HepG2 (cell line): ENCODE measurements around the gene PARD3. TPM values are rescaled to one million over a fixed set of nuclear protein-coding genes. Genes with fewer than 3 reads are reported as not detected.

Experiments
- ETV5 ChIP-seq: IDR thresholded peaks from 2 replicates; pipeline ENCODE4 v1.6.1; 2018; ENCODE audit warnings: missing biosample characterization, missing genetic modification reagents, inconsistent platforms, borderline replicate concordance
- FIP1L1 ChIP-seq: fragments of 200-400 bp; formaldehyde crosslinking; IDR thresholded peaks from 2 replicates; pipeline ENCODE4 v1.6.1; 2018; ENCODE audit warnings: low read depth, mild to moderate bottlenecking, low read length, moderate library complexity, borderline replicate concordance; ENCODE audit not compliant: insufficient read depth
- LCORL ChIP-seq, 2 experiments: fragments of 450-650 bp in 1 of 2; sonication (generic) in 1 of 2; formaldehyde crosslinking in 1 of 2; IDR thresholded peaks; 2 replicates each; pipeline versions ENCODE4 v1.5.0 to v1.6.1; 2017 to 2020; ENCODE audit warnings: antibody characterized with exemption in 1 of 2, missing genetic modification reagents in 1 of 2
- NBN ChIP-seq: fragments of 450-650 bp; conservative IDR thresholded peaks from 2 replicates; pipeline ENCODE4 v1.6.1; 2017
- NONO ChIP-seq, 2 experiments: fragments of 450-650 bp in 1 of 2; sonication (generic) in 1 of 2; formaldehyde crosslinking in 1 of 2; IDR thresholded peaks in 1 of 2; conservative IDR thresholded peaks in 1 of 2; 2 replicates each; pipeline versions ENCODE4 v1.6.1 to v1.8.0; 2017 to 2022; ENCODE audit warnings: mild to moderate bottlenecking in 1 of 2, missing genetic modification reagents in 1 of 2, moderate library complexity in 1 of 2
- NR2F2 ChIP-seq: IDR thresholded peaks from 2 replicates; pipeline ENCODE4 v1.6.1; 2012; ENCODE audit warnings: low read depth, inconsistent platforms, borderline replicate concordance
- PAXIP1 ChIP-seq: sonication (generic); formaldehyde crosslinking; conservative IDR thresholded peaks from 2 replicates; pipeline ENCODE4 v1.4.0; 2020; ENCODE audit warnings: mild to moderate bottlenecking, missing genetic modification reagents, moderate library complexity
- TBX3 ChIP-seq: fragments of 450-650 bp; IDR thresholded peaks from 2 replicates; pipeline ENCODE4 v1.6.1; 2017; ENCODE audit warnings: antibody characterized with exemption, mild to moderate bottlenecking, inconsistent platforms, borderline replicate concordance
- ZBTB33 ChIP-seq: sonication (generic); formaldehyde crosslinking; IDR thresholded peaks from 2 replicates; pipeline ENCODE4 v1.4.0; 2020; ENCODE audit warnings: missing genetic modification reagents
- ZFP91 ChIP-seq: sonication (generic); formaldehyde crosslinking; IDR thresholded peaks from 2 replicates; pipeline ENCODE4 v1.9.0; 2022; ENCODE audit warnings: missing genetic modification reagents, mild to moderate bottlenecking, borderline replicate concordance
- ZNF275 ChIP-seq: sonication (generic); formaldehyde crosslinking; IDR thresholded peaks from 2 replicates; pipeline ENCODE4 v1.8.0; 2022; ENCODE audit warnings: missing genetic modification reagents, mild to moderate bottlenecking, inconsistent platforms, borderline replicate concordance
- ZNF30 ChIP-seq: sonication (generic); formaldehyde crosslinking; IDR thresholded peaks from 2 replicates; pipeline ENCODE4 v1.5.0; 2020; ENCODE audit warnings: mild to moderate bottlenecking, missing genetic modification reagents
- ZNF598 ChIP-seq: sonication (generic); formaldehyde crosslinking; IDR thresholded peaks from 2 replicates; pipeline ENCODE4 v1.5.1; 2020; ENCODE audit warnings: mild to moderate bottlenecking, missing genetic modification reagents, borderline replicate concordance
- ZNF629 ChIP-seq: sonication (generic); formaldehyde crosslinking; conservative IDR thresholded peaks from 2 replicates; pipeline ENCODE4 v1.5.0; 2020; ENCODE audit warnings: missing genetic modification reagents
- ZNF770 ChIP-seq: sonication (generic); formaldehyde crosslinking; IDR thresholded peaks from 2 replicates; pipeline ENCODE4 v1.5.0; 2020; ENCODE audit warnings: mild to moderate bottlenecking, missing genetic modification reagents
- ZNF841 ChIP-seq: sonication (generic); formaldehyde crosslinking; IDR thresholded peaks from 2 replicates; pipeline ENCODE4 v1.8.1; 2023; ENCODE audit warnings: missing genetic modification reagents, borderline replicate concordance
- polyA plus RNA-seq, 8 experiments: library from polyadenylated mRNA; depleted of rRNA in 3 of 8; stranded (reverse) in 7 of 8; unstranded in 1 of 8; fragments of >200 nt; fragmentation: Illumina TruSeq in 4 of 8; extraction: Trizol in 4 of 8; gene quantifications; 2 replicates each; pipeline versions ENCODE4 v1.2.1 to v1.2.3, GENCODE V29; 2011 to 2016; ENCODE audit warnings: low read depth in 4 of 8, missing spikeins in 1 of 8, mixed read lengths in 1 of 8; ENCODE audit not compliant: insufficient read depth in 1 of 8
- total RNA-seq, 5 experiments: library from RNA; depleted of rRNA; stranded (reverse); fragments of >200 nt; fragmentation: Illumina TruSeq; extraction: Trizol; gene quantifications; 2 replicates each; pipeline ENCODE4 v1.2.3, GENCODE V29; 2016; ENCODE audit warnings: low read depth in 1 of 5

The PARD3 gene
- total and polyA plus RNA-seq, 2 of the 13 experiments (the other 11 are each of a cell fraction or from before 2014, with no cell fraction given) = 40.9 to 60.0 TPM

GRCh38 chr10:34291466-34292193 is 523.5 kb downstream of the PARD3 start (continued):
- TF ChIP-seq ZNF770 (CRISPR knock-in tag) (peak; percentile 56; the same call in 1 of the 2 replicates), ZFP91 (CRISPR knock-in tag) (no peak), ZNF629 (peak; percentile 43; the same call in 1 of the 2 replicates), PAXIP1 (CRISPR knock-in tag) (no peak), ZNF841 (no peak), NBN (no peak), ZBTB33 (CRISPR knock-in tag) (no peak), NONO (IDR thresholded peaks at IDR 0.05) (no peak), NONO (CRISPR knock-in tag; conservative IDR thresholded peaks at IDR 0.05) (no peak), FIP1L1 (no peak), LCORL (IDR thresholded peaks at IDR 0.05) (no peak), LCORL (CRISPR knock-in tag; IDR thresholded peaks at IDR 0.05) (no peak), ZNF30 (CRISPR knock-in tag) (no peak), NR2F2 (no peak), ZNF275 (CRISPR knock-in tag) (no peak), ZNF598 (CRISPR knock-in tag) (no peak), ETV5 (CRISPR knock-in tag) (no peak), TBX3 (no peak)
